Measurements from ENCODE around the gene PLA2G4F.

PLA2G4F gene

GRCh38 chr15:42146551-42147430, 9.6 kb downstream of the PLA2G4F start:
- DNase-seq: no peak

DNA sequence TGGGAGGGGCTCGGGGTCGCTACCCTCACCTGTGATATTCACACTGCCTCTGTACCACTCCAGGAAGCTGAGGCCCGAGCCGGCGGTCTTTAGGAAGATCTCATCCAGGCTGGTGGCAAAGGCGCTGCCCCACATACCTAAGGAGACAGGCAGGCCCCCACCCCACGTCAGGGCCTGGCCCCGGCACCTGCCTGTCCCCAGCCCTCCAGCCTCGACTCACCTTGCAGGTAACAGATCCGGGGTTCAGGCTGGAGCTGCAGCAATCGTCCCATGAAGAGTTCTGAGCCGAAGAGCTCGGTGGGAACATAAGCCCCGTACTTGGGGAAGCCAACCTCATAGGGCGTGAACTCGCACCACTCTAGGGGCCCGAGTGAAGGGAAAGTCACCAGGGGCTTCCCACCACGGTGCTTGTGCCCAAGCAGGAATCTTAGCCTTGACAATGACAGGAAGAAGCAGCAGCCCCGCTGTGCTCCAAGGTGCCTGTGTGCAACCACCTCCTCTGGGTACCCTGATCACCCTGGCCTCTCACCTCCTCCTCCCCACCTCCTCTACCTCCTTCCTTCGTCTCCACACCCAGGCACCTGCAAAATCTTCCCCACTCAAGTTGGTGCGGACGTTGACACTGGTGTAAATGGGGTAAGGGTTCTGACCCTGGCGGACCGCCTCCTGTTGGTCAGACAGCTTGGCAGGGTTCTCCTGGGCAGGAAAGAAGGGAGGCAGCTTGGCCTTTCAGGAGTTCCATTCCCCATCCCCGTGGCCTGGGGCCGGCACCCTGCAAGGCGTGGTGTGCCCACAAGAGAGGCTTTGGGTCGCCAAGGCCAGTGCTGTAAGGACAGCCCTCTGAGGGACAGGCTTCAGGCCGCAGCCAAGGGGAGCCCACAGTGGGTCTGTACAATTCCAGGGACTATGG, 10.6 kb downstream of the PLA2G4F start:
- DNase-seq: no peak

DNA sequence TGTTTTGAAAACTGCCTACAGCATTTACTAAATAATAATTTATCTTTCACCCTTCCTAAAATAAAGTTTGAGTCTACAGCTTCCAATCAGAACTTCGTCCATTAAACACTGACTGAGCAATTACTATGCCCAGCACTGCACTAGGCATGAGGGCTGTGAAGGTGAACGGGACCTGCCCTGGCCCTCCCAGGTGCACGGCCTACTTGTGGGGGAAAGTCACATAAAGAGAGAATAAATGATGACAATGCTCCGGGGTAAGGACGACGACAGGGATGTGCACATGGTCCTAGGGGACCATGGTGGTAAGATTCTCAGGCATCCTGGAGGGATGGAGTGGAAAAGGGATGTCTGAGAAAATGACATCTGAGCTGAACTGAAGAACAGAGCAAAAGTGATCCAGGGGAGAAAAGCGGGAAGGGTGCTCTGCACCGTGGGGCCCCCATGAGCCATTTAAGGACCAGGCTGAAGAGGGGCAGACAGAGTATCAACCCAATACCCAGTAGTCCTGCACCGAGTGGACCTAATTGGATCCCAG, 11.5 kb downstream of the PLA2G4F start:
- no peak for DNase-seq

DNA sequence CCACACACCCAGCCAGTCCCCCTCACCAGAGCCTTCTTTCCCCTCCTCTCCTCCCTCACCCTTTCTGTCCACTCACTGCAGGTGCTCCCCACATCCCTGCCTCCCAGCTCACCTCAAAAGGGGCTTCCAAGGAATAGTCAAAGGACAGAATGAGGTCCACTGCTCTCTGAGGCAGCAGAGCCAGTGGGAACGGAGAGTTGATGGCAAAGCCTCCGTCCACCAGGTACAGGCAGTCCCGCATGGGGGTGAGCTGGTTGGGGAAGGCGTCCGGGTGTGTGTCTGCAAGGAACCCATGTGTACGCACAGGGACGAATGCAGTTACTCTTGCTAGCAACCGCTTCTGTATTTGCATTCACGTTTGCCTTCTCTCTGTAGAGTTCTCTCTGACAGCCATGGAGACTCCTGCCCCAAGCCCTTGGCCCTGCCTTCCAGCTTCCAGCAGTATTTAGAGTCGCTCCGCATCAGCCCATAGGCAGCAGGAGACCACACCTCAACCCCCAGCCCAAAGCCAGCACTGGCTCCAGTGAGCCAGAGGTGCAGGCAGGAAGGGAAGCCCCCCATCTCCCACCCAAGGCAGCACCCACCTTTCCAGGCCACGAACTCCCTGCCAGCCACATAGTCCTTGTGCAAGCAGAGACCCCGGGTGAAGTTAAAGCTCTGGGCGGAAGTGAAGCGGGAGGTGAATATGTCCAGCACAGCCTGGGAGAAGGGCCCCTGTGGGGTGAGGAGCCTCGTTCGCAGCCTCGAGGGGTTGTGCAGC, 12.4 kb downstream of the PLA2G4F start:
- DNase-seq: no peak

DNA sequence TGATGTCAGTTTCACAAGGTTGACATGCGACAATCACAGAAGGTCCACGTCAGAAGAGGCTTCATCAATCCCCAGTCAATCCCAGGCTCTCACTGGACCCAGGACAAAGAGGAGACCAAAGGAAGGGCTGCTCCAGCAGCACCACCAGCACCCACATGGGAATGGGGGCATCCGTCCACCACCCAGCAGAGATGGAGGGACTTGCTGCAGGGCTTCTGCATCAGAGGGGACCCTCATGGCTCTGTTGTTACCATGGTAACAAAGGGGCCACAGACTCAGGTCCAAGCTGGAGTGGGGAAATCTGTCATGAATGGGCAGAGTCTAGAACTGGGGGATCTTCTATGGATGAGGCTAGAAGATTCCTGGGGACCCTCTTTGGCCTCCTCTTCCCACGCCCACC, 13.1 kb downstream of the PLA2G4F start:
- no peak for DNase-seq

DNA sequence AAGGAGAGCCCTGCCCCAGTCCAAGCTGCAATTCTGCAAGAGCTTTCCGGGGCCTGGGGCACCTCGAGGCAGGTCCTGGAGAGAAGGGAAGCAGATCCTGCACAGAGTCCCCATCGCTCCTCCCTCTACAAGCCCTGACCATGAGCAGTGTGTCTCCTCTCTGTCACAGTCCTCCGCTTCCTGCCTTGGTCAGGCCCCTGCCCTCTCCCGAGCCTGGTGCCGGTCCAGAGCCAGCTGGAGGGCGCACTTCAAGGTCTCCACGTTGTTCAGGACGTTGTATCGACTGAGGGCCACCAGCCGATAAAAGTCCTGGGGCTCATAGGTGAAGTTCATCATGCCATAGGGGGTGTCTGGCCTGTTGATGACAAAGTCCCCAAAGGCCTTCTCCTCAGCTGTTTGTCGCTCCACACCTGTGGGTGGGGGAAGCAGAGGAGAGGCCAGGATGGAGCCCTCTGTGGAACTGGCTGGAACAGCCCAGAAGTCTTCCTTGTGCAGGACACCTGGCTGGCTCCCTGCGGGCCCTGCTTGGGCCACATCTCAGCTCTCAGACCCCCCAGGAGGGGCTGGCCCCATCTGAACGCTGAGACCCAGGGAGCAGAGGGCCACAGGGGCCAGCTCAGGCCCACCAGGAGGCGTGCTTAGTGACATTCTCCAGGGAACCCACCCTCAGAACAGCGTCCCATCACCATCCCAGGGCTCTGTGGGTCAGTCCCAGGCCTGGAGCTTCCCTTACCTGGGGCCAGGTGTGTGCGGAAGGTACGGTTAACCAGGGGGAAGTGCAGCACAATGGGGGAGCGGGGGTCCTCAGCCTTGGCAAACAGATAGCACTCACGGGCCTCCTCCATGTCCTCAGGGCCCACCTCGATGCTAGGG, 14.4 kb downstream of the PLA2G4F start:
- DNase-seq: no peak

DNA sequence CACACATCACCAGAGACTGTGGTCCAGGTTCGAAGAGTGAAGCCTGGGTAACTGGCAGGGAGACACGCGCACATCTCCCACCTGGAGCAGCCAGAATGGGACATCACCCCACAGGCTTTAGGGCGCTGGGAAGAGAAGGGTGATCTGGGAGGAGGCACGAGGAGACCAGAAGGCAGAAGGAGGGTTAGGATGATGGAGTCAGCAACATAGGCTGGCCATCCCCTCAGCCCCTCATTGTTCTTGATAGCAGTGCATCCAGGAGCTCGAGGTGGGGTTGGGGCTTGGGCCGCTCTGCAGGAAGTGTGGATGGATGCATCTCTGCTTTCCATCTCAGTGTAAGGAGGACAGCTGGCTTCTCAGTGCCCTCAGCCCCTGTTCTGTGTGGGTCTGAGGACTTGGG, 15.2 kb downstream of the PLA2G4F start:
- DNase-seq: no peak

DNA sequence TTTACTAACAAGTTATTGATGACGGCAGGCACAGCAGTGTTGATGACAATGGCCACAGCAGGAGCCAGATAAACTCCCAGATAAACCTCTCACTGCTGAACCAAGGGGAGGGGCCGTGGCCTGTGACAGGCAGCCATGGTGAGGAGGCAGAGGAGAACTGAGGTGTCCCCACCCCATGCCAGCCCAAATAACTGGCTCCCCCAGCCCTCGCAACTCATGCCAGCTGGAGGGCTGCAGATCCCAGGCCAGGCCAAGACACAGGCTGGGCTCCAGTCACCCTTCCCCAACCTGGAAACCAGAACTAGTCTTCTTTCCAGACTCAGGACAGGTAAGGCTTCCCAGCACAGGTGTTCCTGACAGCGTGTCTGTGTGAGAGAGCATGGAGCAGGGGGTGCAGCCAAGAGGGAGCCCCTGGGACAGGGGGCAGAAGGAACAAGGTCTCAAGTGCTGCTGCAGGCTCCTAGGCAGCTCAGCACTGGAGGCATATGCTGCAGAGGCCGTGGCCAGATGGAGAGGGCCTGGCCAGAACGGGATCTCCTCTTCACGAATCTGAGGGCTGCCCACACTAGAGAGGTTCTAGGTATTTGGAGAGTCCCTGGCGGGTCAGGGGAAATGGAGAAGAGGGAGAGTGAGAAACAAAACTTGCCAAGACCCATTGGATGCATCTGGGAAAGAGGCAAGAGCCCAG, 15.9 kb downstream of the PLA2G4F start:
- no peak for DNase-seq

DNA sequence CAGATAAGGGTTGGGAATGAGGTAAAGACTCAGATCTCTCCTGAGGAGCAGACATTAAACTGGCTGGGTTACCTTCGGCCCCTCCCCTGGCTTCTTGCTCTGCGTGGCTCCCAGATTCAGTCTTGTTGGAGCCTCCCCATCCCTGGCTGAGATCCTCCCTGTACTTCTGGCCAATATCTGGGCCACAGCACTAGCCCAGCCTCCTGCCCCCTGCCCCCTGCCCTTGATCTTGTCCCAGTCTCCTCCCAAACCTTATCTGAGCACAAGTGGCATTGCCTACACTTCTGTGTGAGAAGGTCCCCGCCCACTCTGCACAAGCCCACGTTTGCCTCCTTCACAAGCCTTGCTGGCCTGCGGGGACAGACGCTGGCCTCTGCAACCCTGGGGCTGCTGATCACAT, 16.8 kb downstream of the PLA2G4F start:
- DNase-seq: no peak

GRCh38 chr15:42138968-42139386, 17.5 kb downstream of the PLA2G4F start:
- no peak for DNase-seq

DNA sequence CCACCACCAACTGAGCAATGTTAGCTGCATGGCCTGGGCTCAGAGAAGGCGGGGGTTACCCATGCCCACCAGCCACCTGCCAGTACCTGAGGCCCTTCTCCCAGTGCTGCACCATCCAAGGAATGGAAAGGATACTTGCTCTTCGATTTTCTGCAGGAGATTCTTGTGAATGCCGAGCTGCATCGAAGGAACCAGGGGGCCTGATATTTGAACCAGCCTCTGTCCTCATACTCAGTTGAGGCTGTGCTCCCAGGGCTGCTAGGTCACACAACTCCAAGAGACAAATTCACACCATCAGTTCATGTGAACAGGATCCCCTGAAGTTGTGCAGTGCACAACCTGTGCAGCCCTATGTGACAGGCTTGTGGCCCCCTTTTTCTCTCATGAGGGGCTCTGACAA, 18.0 kb downstream of the PLA2G4F start:
- DNase-seq: no peak

- DNase-seq: peak; percentile 63 to 70
Measured at GRCh38 chr15:42137461-42138261, 18.8 kb downstream of the PLA2G4F start.

DNA sequence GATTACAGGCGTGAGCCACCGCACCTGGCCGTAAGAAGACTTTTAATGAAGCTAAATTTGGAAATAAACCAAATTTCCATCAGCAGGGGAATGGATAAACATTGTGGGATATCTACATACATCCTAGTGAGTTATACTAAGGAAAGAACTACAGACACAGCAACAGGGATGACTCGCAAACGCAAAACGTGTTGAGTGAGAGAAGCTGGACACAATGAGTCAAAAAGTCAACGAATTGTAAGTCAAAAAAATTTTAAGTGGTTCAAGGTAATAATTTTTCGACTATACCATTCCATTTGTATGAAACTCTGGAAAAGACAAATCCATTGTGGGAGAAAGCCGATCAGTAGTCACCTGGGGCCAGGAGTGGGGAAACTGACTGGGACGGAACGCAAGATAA, 19.9 kb downstream of the PLA2G4F start:
- no peak for DNase-seq

GRCh38 chr15:42135351-42135750, 21.1 kb downstream of the PLA2G4F start:
- no peak for DNase-seq

GRCh38 chr15:42134617-42135245, 21.7 kb downstream of the PLA2G4F start:
- no peak for DNase-seq

- DNase-seq: peak; percentile 39 to 61
Measured at GRCh38 chr15:42133886-42134502, 22.4 kb downstream of the PLA2G4F start.

GRCh38 chr15:42133356-42133755, 23.1 kb downstream of the PLA2G4F start:
- no peak for DNase-seq

GRCh38 chr15:42131826-42132806, 24.3 kb downstream of the PLA2G4F start:
- DNase-seq: no peak
